SHP77 treated with DMSO at 0.1 percent for 48 hours (cell line): ENCODE data around the gene TCAP.
"Not testable (repeated sequence)": the region's sequence is repeated elsewhere in the genome, so short reads cannot be mapped to it uniquely, and the experiment has no call there.

Experiments used
- DNase-seq: peaks from one replicate; lab custom pipeline; 2025; lab: John Stamatoyannopoulos, UW

TCAP gene

GRCh38 chr17:39706383-39706782, 41.2 kb downstream of the TCAP start:
- no peak for DNase-seq

- DNase-seq, result no peak
Observed at GRCh38 chr17:39706921-39707337, 41.8 kb downstream of the TCAP start.

- DNase-seq, result no peak
Observed at GRCh38 chr17:39709319-39709997, 44.3 kb downstream of the TCAP start.

GRCh38 chr17:39709998-39710964, 45.1 kb downstream of the TCAP start:
- DNase-seq, result no peak

GRCh38 chr17:39711071-39711470, 45.9 kb downstream of the TCAP start:
- not testable (repeated sequence) for DNase-seq

GRCh38 chr17:39711851-39712250, 46.7 kb downstream of the TCAP start:
- DNase-seq, result no peak

GRCh38 chr17:39714234-39714633, 49.1 kb downstream of the TCAP start:
- no peak for DNase-seq

GRCh38 chr17:39715375-39716072, 50.4 kb downstream of the TCAP start:
- no peak for DNase-seq
